HG03108 (cell line): ENCODE results near the gene CACNA1G.

Source experiments
- ATAC-seq: cut with Tn5 transposase; IDR thresholded peaks from one replicate; pipeline ENCODE4 v1.9.1; 2021; ENCODE audit warnings: moderate library complexity; ENCODE audit not compliant: unreplicated experiment

Gene CACNA1G

DNA sequence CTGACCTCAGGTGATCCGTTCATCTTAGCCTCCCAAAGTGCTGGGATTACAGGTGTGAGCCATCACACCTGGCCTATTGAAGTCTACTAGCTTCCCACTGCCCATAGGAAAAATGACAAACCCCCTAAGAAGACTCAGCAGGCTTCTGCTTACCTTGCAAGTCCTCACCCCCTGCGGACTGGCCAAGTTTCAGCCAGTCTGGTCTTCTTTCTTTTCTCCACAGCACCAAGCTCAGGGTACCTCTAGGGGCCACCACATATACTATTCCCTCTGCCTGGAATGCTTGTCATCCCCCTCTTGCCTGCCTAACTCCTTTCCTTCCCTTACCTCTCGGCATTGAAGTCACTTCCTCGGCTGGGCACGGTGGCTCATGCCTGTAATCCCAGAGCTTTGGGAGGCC is 105.3 kb downstream of the CACNA1G start:
- no peak for ATAC-seq

DNA sequence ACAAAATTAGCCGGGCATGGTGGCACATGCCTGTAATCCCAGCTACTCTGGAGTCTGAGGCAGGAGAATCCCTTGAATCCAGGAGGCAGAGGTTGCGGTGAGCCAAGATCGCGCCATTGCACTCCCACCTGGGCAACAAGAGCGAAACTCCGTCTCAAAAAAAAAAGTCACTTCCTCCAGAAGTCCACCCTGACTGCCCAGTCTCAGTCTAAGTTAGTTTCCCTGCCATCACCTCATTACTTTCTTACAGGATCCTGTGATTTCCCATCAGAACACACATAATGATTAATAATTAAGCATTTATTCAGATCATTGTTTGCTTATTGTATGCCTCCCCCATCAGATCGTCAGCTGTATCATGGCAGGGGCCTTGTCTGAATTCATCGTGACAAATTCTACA is 105.8 kb downstream of the CACNA1G start:
- no peak for ATAC-seq

DNA sequence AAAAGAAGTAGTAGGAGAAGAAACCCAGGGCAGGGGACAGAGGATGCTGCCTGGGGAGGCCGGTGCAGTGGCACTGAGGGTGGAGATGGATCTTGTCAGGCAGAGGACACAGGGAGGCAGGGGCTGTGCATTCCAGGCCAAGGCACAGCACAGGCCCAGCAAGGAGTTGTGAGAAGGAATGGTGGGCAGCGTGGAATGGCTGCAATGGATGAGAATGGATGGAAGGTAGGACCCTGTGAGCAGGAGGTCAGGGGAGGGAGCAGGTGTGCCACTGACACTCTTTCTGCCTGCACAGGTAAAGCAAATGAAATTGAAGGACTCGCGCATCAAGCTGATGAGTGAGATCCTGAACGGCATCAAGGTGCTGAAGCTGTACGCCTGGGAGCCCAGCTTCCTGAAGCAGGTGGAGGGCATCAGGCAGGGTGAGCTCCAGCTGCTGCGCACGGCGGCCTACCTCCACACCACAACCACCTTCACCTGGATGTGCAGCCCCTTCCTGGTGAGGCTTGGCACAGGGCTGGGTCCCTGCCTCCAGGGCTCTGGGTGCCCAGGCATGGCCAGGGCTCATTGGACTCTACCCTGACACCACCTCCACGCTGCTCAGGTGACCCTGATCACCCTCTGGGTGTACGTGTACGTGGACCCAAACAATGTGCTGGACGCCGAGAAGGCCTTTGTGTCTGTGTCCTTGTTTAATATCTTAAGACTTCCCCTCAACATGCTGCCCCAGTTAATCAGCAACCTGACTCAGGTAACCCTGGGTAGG is 106.9 kb downstream of the CACNA1G start:
- ATAC-seq = no peak

DNA sequence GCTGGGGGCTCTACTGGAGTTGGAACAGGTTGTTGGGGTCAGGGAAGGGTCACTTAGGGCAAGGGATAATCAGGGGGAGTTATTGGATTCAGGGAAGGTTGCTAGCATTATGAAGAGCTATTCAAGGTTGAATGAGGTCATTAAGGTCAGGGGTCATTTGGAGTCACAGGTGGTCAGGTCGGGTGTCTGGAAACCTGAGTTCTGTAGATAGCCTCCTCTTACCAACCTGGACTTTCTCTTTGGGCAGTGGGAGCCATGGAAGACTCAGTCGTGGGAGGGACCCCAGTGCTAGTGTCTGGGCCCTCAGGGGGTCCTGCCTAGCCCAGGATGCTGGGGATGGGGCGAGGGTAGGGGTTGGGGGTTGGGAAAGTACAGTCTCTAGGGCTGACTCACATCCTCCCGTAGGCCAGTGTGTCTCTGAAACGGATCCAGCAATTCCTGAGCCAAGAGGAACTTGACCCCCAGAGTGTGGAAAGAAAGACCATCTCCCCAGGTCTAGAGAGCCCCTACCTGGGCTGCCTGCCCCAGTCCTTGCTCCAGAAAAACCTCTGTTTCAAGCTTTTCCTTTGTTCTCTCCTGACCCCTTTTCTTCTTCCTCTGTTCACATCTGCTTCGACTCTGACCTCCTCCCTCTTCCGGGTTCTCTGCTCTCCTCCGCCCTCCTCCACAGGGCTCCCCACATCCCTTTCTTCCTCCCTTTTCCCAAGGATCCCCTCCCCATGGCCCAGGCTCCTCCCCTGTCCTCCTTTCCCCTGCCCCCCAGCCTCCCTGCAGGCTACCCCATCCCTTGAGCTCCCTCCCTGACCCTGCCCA is 107.7 kb downstream of the CACNA1G start:
- no peak for ATAC-seq

DNA sequence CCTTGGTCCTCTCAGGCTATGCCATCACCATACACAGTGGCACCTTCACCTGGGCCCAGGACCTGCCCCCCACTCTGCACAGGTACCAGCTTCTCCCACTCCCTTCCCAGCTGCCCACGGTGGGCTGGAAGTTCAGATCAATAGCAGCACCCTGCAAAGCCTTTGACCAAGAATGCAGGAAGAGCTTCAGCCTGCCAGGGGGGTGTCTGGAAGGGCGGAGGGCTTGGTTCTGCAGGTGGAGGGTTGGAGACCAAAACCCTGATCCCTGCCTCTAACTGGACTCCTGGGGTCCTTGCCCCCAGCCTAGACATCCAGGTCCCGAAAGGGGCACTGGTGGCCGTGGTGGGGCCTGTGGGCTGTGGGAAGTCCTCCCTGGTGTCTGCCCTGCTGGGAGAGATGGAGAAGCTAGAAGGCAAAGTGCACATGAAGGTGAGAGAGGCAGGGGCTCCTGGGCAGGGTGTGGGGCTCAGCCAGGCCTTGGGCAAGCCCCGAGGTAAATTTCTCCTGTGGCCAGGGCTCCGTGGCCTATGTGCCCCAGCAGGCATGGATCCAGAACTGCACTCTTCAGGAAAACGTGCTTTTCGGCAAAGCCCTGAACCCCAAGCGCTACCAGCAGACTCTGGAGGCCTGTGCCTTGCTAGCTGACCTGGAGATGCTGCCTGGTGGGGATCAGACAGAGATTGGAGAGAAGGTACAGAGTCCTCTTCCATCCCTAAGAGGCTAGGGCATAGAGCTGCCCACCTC is 108.5 kb downstream of the CACNA1G start:
- ATAC-seq = no peak

DNA sequence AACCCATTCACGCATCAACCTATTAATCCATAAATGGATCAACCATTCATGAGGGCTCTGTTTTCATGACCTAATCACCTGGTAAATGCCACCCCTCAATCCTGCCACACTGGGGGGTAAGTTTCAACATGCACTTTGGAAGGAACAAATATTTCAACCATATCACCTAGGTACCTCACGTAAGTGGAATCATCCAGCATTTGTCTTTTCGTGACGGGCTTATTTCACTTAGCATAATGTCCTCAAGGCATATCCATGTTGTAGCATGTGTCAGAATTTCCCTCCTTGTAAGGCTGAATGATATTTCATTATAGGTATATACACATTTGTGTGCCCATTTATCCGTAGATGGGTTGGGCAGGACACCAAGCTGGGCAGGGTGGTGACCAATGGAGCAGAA is 111.6 kb downstream of the CACNA1G start:
- ATAC-seq = no peak

DNA sequence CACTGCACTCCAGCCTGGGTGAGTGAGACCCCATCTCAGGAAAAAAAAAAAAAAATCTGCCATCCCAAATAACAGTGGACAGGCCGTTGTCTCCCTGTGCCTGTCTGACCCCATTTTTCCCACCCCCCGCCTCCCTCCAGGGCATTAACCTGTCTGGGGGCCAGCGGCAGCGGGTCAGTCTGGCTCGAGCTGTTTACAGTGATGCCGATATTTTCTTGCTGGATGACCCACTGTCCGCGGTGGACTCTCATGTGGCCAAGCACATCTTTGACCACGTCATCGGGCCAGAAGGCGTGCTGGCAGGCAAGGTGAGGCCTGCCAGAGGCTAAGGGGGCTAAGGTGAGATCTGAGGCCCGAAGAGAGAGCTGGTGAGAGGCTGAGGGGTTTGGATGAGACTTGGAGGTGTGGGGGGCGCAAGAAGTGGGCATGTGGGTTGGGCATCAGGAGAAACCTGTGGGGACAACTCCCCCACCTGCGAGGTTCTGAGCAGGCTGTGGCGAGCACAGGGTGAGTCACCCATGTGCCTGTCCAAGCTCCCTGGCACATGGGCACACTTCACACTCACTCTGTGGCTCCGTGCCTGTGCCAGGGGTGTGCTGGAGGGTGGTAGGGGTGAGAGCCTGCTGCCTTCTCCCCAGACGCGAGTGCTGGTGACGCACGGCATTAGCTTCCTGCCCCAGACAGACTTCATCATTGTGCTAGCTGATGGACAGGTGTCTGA is 112.5 kb downstream of the CACNA1G start:
- ATAC-seq = no peak

DNA sequence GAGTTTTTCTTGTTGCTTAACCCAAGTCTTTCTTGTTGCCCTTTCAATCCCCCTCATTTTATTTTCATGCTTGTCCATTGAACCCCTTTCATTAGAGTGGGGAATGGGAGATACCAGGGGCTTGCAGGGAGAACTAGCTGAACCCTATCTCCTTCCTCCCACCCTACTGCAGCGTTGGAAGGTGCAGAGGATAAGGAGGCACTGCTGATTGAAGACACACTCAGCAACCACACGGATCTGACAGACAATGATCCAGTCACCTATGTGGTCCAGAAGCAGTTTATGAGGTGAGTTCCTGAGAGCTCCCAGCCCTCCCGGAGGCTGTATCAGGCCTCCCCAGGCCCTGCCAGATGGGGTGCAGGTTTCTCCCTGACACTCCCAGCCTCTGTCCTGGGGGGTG is 114.7 kb downstream of the CACNA1G start:
- ATAC-seq = no peak

DNA sequence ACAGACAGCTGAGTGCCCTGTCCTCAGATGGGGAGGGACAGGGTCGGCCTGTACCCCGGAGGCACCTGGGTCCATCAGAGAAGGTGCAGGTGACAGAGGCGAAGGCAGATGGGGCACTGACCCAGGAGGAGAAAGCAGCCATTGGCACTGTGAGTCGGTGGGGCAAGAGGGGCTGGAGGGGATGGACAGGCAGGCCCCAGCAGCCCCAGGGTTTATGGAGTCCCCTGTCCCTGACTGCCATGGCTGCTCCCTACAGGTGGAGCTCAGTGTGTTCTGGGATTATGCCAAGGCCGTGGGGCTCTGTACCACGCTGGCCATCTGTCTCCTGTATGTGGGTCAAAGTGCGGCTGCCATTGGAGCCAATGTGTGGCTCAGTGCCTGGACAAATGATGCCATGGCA is 115.1 kb downstream of the CACNA1G start:
- ATAC-seq = no peak

DNA sequence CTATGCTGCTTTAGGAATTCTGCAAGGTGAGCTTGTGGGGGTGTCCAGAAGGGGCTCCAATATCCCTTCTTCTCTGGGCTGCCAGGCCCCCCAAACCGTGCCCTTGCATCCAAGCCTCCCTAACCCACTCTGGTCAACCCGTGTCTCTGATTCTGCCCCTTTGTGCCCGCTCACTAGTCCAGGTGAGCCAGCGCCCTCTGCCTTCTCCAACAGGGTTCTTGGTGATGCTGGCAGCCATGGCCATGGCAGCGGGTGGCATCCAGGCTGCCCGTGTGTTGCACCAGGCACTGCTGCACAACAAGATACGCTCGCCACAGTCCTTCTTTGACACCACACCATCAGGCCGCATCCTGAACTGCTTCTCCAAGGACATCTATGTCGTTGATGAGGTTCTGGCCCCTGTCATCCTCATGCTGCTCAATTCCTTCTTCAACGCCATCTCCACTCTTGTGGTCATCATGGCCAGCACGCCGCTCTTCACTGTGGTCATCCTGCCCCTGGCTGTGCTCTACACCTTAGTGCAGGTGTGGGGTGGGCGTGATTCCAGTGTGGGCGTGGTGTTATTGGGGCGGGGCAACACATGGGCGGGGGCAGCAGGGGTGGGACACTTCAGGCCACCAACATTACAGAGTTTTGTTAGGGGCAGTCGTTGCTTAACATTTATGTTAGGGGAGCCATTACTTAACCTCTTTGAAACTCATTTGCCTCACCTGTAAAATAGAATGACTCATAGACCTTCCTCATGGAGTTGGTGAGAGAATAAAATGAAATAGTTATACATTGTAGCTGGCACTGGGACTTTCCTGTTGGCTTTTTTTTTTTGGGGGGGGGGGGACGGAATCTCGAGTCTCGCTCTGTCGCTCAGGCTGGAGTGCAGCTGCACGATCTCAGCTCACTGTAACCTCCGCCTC is 115.8 kb downstream of the CACNA1G start:
- ATAC-seq = no peak
